GM18526 (cell line): Measurements from ENCODE around the gene RPL10.

Source experiments
- POLR2A ChIP-seq: IDR thresholded peaks from 3 replicates; pipeline ENCODE4 v1.6.1; 2011; ENCODE audit not compliant: insufficient read length; ENCODE audit errors: extremely low read depth

The RPL10 gene

DNA sequence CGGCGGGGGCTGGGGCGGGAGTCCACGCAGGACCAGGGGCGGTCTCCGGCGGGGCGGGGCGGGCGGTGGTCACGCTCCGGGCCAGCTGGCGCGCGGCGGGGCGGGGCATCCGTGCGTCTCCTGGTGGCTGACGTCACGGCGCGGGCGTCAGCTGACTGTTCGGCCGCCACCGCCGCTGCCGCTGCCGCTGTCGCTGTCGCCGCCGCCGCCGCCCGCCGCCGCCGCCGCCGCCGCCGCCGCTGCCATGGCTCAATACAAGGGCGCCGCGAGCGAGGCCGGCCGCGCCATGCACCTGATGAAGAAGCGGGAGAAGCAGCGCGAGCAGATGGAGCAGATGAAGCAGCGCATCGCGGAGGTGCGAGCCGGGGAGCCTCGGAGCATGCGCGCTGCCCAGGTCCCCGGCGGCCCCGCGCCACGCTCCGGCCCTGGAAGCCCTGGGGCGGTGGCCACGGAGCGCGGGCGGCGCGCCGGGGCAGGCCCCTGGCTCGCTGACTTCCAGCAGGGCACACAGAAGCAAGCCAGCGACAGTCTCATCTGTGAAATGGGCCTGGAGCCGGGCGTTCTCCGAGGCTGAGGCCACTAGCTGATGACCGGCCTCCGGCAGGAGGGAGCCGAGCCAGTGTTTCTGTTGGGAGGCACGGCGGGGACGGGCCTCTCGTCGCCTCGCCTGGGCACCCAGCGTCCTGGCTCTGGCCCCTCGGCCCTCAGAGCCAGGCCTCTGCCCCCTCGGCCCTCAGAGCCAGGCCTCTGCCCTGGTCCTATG, 46.0 kb downstream of the RPL10 start, which contains the start of gene FAM50A:
Gene FAM50A (plus strand): TSS at position 150 of the 763 bp plus-strand sequence. CDS start 95 bp downstream, at position 245.
- TF ChIP-seq POLR2A: no peak

DNA sequence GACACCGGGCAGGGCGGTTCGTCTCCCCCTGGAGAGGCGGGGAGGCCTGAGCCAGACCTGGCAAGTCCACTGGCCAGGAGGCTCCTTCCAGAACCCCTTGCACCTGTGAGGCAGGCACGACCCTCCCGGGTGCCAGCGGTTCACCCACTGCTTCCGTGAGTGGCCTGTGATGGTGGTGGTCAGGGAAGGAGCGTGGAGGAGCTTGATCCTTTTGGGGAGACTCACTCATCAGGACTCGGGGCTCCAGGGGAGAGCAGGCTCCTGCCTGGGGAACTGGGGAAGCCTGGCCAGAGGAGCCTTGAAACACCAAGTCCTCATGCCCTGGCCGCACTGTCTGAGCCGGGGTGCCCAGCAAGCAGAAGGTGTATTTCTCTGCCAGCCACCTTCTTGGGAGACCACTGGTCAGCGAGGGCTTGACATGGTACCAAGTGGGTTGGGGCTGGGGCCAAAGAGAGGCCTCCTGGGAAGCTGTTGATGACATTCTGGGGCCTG, 46.6 kb downstream of the RPL10 start:
- TF ChIP-seq POLR2A: no peak

DNA sequence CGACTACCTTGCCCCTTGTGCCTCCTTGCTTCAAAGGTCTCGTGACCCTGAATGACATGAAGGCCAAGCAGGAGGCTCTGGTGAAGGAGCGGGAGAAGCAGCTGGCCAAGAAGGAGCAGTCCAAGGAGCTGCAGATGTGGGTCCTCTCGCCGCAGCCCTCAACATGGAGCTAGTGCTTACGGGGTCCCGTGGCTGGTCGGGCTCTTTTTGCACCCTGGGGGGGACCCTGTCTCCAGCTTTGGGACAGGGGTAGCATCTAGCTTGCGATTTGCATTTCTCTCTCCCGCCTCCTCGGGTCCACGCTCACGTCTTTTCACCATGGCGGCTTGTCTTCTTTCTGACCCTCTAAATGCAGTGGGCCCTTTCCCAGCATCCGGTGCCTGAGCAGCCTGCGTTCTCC, 47.6 kb downstream of the RPL10 start:
- no peak for TF ChIP-seq POLR2A

DNA sequence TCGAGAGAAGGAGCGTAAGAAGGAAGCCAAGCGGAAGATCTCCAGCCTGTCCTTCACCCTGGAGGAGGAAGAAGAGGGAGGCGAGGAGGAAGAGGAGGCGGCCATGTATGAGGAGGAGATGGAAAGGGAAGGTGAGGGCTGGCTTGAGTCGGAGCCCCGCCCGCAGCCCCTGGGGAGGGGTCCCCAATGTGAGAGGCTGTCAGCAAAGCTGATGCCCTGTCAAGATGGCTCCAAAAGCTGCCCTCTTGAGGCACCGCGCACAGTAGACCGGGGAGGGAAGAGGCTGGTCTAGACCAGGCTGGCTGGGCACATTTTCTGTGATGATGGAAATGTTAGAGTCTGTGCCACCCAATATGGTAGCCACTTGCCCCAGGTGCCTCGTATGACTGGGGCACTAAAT, 48.3 kb downstream of the RPL10 start:
- no peak for TF ChIP-seq POLR2A

DNA sequence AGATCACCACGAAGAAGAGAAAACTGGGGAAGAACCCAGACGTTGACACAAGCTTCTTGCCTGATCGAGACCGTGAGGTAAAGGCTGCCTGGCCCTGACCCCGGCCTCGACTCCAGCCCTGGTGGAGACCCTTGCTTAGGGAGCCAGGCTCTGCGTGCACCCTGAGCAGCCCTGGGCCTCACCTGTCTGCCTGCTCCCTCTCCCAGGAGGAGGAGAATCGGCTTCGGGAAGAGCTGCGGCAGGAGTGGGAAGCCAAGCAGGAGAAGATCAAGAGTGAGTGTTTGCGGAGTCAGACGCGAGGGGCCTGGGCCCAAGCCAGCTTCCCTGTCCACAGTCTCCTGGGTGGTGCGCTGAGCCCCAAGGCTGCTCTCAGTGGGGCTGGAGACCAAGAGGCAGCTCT, 50.3 kb downstream of the RPL10 start:
- TF ChIP-seq POLR2A: no peak

DNA sequence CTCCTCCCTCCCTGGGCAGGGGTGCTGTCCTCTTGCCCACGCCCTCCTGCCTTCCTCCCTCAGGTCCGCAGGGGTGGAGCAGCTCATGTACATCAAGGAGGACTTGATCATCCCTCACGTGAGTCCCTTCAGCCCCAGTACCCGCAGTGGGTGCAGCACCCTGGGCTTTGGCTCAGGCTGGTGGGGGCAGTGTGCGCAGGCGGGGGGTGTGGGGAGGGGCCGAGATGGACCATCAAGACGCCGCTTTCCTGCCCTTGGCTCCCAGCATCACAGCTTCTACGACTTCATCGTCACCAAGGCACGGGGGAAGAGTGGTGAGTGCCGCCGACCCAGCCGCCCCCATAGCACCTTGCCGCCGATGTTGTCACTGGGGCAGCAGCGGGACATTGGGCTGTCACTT, 51.4 kb downstream of the RPL10 start:
- TF ChIP-seq POLR2A: no peak

DNA sequence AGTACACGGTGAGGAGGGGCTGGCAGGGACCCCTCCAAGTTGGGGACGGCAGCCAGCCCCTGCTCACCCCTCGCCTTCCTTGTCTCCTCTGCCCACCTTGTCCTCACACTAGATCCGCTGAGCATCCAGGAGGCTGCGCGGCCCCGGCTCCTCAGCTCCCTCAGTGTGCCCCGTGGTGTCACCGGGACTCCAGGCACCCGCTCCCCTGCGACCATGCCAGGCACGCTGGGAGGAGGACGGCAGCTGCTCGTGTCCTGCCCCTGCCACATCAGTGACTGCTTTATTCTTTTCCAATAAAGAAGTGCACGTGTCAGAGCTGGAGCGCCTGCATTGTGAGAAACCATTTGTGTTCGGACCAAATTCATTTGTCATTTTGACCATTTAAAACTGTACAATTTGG, 52.1 kb downstream of the RPL10 start:
- TF ChIP-seq POLR2A: no peak
